HCT116 (cell line): ENCODE data around the gene TRPV4. TPM values are rescaled to one million over a fixed set of nuclear protein-coding genes. Genes with fewer than 3 reads are reported as not detected.

ENCODE experiments used
- ATAC-seq: fragments of 200-7000 bp; cut with Tn5 transposase; 2 replicates; pipeline ENCODE4 v1.9.1; 2020; ENCODE audit warnings: mild to moderate bottlenecking, moderate library complexity
- BruUV-seq: library from RNA; stranded (reverse); fragments of 400-500 nt; replicated peaks from 2 replicates; lab custom pipeline; 2021; lab: Mats Ljungman, UMichigan
- CTCF ChIA-PET: fragments of 300-600 bp; sonication (Branson Sonifier 250); formaldehyde crosslinking; loops from one replicate; lab custom pipeline; 2021; ENCODE audit warnings: antibody characterized with exemption; lab: Charles Lee
- POLR2A ChIA-PET: fragments of 300-600, 350-600 bp; sonication (Branson Sonifier 250); formaldehyde crosslinking; loops from one replicate; lab custom pipeline; 2021; ENCODE audit warnings: antibody characterized with exemption; lab: Charles Lee
- RAD21 ChIA-PET, 2 experiments: fragments of 300-600 bp; sonication (Branson Sonifier 250); formaldehyde crosslinking; loops; one replicate each; lab custom pipeline; 2023; ENCODE audit warnings: low total read pairs in 2 of 2; ENCODE audit not compliant: uncharacterized antibody in 2 of 2, unreplicated experiment in 2 of 2, low non-redundant PET in 1 of 2; lab: Charles Lee
- DNase-seq: peaks from one replicate; pipeline ENCODE4 v3.0.0-alpha.2; 2010; ENCODE audit warnings: low read depth, low spot score
- H2AFZ ChIP-seq: fragments of 200-600 bp; shearing (Covaris generic), sonication (generic); 2 replicates; pipeline ENCODE4 v1.6.1; 2017; ENCODE audit warnings: low read depth, mixed run types, mixed read lengths, antibody characterized with exemption, low read length; ENCODE audit not compliant: poor library complexity, severe bottlenecking
- H3K27ac ChIP-seq: 2 replicates; pipeline ENCODE4 v1.5.1; 2012; ENCODE audit warnings: low read depth, low read length
- H3K27me3 ChIP-seq: fragments of 200-600 bp; sonication (generic); 2 replicates; pipeline ENCODE4 v1.6.1; 2016; ENCODE audit warnings: mixed run types, low read length, mixed read lengths; ENCODE audit not compliant: insufficient read depth
- H3K36me3 ChIP-seq, 2 experiments: fragments of 200-500 bp in 1 of 2; fragments of 200-600 bp in 1 of 2; sonication (Bioruptor generic) in 1 of 2; sonication (generic) in 1 of 2; 2 replicates each; pipeline versions ENCODE4 v1.5.1 to v1.6.1; 2014 to 2016; ENCODE audit warnings: low read length in 2 of 2, inconsistent platforms in 1 of 2, mixed read lengths in 1 of 2, mixed run types in 1 of 2; ENCODE audit not compliant: insufficient read depth in 2 of 2, control insufficient read depth in 1 of 2
- H3K4me1 ChIP-seq, 2 experiments: fragments of 200-600 bp in 1 of 2; sonication (generic) in 1 of 2; 2 replicates each; pipeline versions ENCODE4 v1.5.1 to v1.6.1; 2012 to 2017; ENCODE audit warnings: low read length in 2 of 2, inconsistent platforms in 1 of 2, mild to moderate bottlenecking in 1 of 2, mixed read lengths in 1 of 2, mixed run types in 1 of 2, moderate library complexity in 1 of 2; ENCODE audit not compliant: insufficient read depth in 2 of 2, control insufficient read depth in 1 of 2
- H3K4me2 ChIP-seq: fragments of 200-600 bp; sonication (generic); 2 replicates; pipeline ENCODE4 v1.6.1; 2017; ENCODE audit warnings: mixed run types, low read length, mixed read lengths
- H3K4me3 ChIP-seq, 2 experiments: fragments of 200-600 bp in 1 of 2; sonication (generic) in 1 of 2; replicated peaks in 1 of 2; 2 replicates each; pipeline ENCODE4 v1.5.1; 2011 to 2016; ENCODE audit warnings: low read length in 2 of 2, control low read depth in 1 of 2, low read depth in 1 of 2, mild to moderate bottlenecking in 1 of 2, mixed read lengths in 1 of 2, mixed run types in 1 of 2
- H3K79me2 ChIP-seq: fragments of 200-600 bp; sonication (generic); 2 replicates; pipeline ENCODE4 v1.6.1; 2017; ENCODE audit warnings: mild to moderate bottlenecking, mixed run types, low read length, moderate library complexity, mixed read lengths; ENCODE audit not compliant: insufficient read depth
- H3K9ac ChIP-seq: fragments of 200-600 bp; sonication (generic); 2 replicates; pipeline ENCODE4 v1.6.1; 2016; ENCODE audit warnings: low read length, mixed read lengths
- H3K9me2 ChIP-seq: fragments of 200-600 bp; sonication (generic), shearing (Covaris generic); 2 replicates; pipeline ENCODE4 v1.6.1; 2017; ENCODE audit warnings: mixed run types, mild to moderate bottlenecking, moderate library complexity; ENCODE audit not compliant: insufficient read depth
- H3K9me3 ChIP-seq, 2 experiments: fragments of 200-500 bp in 1 of 2; fragments of 200-600 bp in 1 of 2; sonication (Bioruptor generic) in 1 of 2; sonication (generic) in 1 of 2; 2 replicates each; pipeline ENCODE4 v1.6.1; 2014 to 2017; ENCODE audit warnings: low read length in 2 of 2, mixed read lengths in 2 of 2, inconsistent platforms in 1 of 2, low read depth in 1 of 2, mild to moderate bottlenecking in 1 of 2, mixed run types in 1 of 2, moderate library complexity in 1 of 2; ENCODE audit not compliant: control insufficient read depth in 1 of 2, insufficient read depth in 1 of 2
- H4K20me1 ChIP-seq: fragments of 200-600 bp; sonication (generic), shearing (Covaris generic); 2 replicates; pipeline ENCODE4 v1.6.1; 2017; ENCODE audit warnings: mixed run types, mild to moderate bottlenecking, moderate library complexity; ENCODE audit not compliant: insufficient read depth
- CBX3 ChIP-seq: IDR thresholded peaks from 2 replicates; pipeline ENCODE4 v1.6.1; 2012; ENCODE audit warnings: low read depth
- CEBPB ChIP-seq: IDR thresholded peaks from 2 replicates; pipeline ENCODE4 v1.6.1; 2012; ENCODE audit warnings: low read depth
- EZH2 ChIP-seq: fragments of 200-600 bp; sonication (generic); IDR thresholded peaks from 2 replicates; pipeline ENCODE4 v1.6.1; 2017; ENCODE audit warnings: antibody characterized with exemption, mixed run types
- EZH2phosphoT487 ChIP-seq: fragments of 200-600 bp; IDR thresholded peaks from 2 replicates; pipeline ENCODE4 v1.6.1; 2018; ENCODE audit warnings: antibody characterized with exemption, borderline replicate concordance
- JUND ChIP-seq: IDR thresholded peaks from 2 replicates; pipeline ENCODE4 v1.6.1; 2012
- POLR2A ChIP-seq: IDR thresholded peaks from 2 replicates; pipeline ENCODE4 v1.7.0; 2011; ENCODE audit warnings: borderline replicate concordance; ENCODE audit not compliant: insufficient read depth, insufficient read length; ENCODE audit errors: extremely low read depth
- POLR2AphosphoS5 ChIP-seq: IDR thresholded peaks from 2 replicates; pipeline ENCODE4 v1.6.1; 2011; ENCODE audit warnings: mild to moderate bottlenecking, low read depth, low read length, moderate library complexity
- RAD21 ChIP-seq: IDR thresholded peaks from 2 replicates; pipeline ENCODE4 v1.6.1; 2012; ENCODE audit warnings: low read depth, mild to moderate bottlenecking
- SP1 ChIP-seq: IDR thresholded peaks from 2 replicates; pipeline ENCODE4 v1.6.1; 2012; ENCODE audit warnings: low read depth
- TCF7L2 ChIP-seq: IDR thresholded peaks from 2 replicates; pipeline ENCODE4 v1.7.0; 2011; ENCODE audit warnings: borderline replicate concordance, inconsistent platforms; ENCODE audit not compliant: insufficient read depth, insufficient read length; ENCODE audit errors: extremely low read depth
- YY1 ChIP-seq: IDR thresholded peaks from 2 replicates; pipeline ENCODE4 v1.6.1; 2011; ENCODE audit warnings: low read length, low read depth, moderate library complexity, mild to moderate bottlenecking; ENCODE audit not compliant: insufficient replicate concordance; ENCODE audit errors: extremely low read depth
- ZFX ChIP-seq: fragments of 450-650 bp; IDR thresholded peaks from 2 replicates; pipeline ENCODE4 v1.6.1; 2017
- intact Hi-C: fragments of 100-400 bp; cut with micrococcal nuclease; formaldehyde crosslinking; loops from 2 replicates; pipeline ENCODE4 v1.10.0; 2022
- total RNA-seq: library from RNA; stranded (reverse); gene quantifications from one replicate; pipeline ENCODE4 v1.2.1, GENCODE V29; 2021; ENCODE audit not compliant: unreplicated experiment
- TF ChIP-seq, protein P1 (sequence below): IDR thresholded peaks from 2 replicates; pipeline ENCODE4 v1.6.1; 2011; ENCODE audit warnings: mild to moderate bottlenecking, low read length, moderate library complexity; ENCODE audit not compliant: insufficient replicate concordance; ENCODE audit errors: extremely low read depth
- TF ChIP-seq, protein P2 (sequence below): IDR thresholded peaks from 2 replicates; pipeline ENCODE4 v1.6.1; 2012; ENCODE audit warnings: low read depth
- TF ChIP-seq, protein P3 (sequence below): IDR thresholded peaks from 2 replicates; pipeline ENCODE4 v1.6.1; 2012
- TF ChIP-seq, protein P4 (sequence below): IDR thresholded peaks from 2 replicates; pipeline ENCODE4 v1.6.1; 2012

TRPV4 gene
- total RNA-seq, 1 experiment from 2014 or later, result 0.54 TPM

DNA sequence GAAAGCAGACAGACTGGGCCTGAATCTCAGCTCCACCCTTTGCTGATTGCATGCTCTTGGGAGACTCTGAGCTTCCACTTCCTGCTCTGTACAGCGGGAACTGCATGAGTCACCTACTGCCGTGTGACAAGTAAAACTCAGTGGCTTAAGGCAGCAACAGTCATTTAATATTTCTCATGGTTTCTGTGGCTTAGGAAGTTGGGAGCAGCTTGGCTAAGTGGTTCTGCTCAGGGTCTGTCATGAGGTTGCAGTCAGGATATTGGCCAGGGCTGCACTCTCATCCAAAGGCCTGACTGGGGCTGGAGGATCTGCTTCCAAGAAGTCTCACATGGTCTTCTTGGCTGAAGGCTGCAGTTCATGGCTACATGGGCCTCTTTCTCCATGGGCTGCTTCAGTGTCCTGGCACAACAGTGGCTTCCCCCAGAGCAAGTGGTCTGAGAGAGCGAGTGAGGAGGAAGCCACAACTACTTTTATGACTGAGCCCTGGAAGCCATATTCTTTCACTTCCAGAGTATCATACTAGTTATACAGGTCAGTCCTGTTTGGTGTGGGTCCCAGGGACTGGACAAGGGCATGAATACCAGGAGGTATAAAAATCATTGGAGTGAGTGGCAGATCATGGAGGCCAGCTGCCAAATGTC lies 69.9 kb downstream of the TRPV4 start:
- no peak for DNase-seq
- POLR2A ChIA-PET, result interaction anchor here (1.6 kb wide), 1 partner anchor 10 kb away, joined by 4 read pairs; no protein-coding TSS in a partner anchor

More for the DNA sequence above, 69.9 kb downstream of the TRPV4 start:
- no peaks in the 10 kb centered on the region; a peak in 1 of 4 replicates for H3K9me3 ChIP-seq
- RAD21 ChIA-PET, result no interaction called here
- H3K27me3 ChIP-seq, result no peaks in the 10 kb centered on the region
- H3K4me3 ChIP-seq, result no peak overlapping the region
- H4K20me1 ChIP-seq, result no peaks in the 10 kb centered on the region
- H2AFZ ChIP-seq, result no peak overlapping the region
- BruUV-seq, result no TSS peak
- no peaks in the 10 kb centered on the region for H3K36me3 ChIP-seq
- H3K27ac ChIP-seq, result no peak overlapping the region
- no peaks in the 10 kb centered on the region for H3K9me2 ChIP-seq
- TF ChIP-seq RAD21 (no peak), EZH2 (no peak), YY1 (no peak), POLR2A (no peak), CBX3 (peak; percentile 89), TCF7L2 (no peak), POLR2AphosphoS5 (peak; percentile 25; the same call in 1 of the 2 replicates), JUND (no peak; the same call in 1 of the 2 replicates), SP1 (no peak; the same call in 1 of the 2 replicates), CEBPB (no peak), EZH2phosphoT487 (no peak), ZFX (no peak)
- TF ChIP-seq, protein P1, sequence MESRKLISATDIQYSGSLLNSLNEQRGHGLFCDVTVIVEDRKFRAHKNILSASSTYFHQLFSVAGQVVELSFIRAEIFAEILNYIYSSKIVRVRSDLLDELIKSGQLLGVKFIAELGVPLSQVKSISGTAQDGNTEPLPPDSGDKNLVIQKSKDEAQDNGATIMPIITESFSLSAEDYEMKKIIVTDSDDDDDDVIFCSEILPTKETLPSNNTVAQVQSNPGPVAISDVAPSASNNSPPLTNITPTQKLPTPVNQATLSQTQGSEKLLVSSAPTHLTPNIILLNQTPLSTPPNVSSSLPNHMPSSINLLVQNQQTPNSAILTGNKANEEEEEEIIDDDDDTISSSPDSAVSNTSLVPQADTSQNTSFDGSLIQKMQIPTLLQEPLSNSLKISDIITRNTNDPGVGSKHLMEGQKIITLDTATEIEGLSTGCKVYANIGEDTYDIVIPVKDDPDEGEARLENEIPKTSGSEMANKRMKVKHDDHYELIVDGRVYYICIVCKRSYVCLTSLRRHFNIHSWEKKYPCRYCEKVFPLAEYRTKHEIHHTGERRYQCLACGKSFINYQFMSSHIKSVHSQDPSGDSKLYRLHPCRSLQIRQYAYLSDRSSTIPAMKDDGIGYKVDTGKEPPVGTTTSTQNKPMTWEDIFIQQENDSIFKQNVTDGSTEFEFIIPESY, result no peak
- TF ChIP-seq, protein P2, sequence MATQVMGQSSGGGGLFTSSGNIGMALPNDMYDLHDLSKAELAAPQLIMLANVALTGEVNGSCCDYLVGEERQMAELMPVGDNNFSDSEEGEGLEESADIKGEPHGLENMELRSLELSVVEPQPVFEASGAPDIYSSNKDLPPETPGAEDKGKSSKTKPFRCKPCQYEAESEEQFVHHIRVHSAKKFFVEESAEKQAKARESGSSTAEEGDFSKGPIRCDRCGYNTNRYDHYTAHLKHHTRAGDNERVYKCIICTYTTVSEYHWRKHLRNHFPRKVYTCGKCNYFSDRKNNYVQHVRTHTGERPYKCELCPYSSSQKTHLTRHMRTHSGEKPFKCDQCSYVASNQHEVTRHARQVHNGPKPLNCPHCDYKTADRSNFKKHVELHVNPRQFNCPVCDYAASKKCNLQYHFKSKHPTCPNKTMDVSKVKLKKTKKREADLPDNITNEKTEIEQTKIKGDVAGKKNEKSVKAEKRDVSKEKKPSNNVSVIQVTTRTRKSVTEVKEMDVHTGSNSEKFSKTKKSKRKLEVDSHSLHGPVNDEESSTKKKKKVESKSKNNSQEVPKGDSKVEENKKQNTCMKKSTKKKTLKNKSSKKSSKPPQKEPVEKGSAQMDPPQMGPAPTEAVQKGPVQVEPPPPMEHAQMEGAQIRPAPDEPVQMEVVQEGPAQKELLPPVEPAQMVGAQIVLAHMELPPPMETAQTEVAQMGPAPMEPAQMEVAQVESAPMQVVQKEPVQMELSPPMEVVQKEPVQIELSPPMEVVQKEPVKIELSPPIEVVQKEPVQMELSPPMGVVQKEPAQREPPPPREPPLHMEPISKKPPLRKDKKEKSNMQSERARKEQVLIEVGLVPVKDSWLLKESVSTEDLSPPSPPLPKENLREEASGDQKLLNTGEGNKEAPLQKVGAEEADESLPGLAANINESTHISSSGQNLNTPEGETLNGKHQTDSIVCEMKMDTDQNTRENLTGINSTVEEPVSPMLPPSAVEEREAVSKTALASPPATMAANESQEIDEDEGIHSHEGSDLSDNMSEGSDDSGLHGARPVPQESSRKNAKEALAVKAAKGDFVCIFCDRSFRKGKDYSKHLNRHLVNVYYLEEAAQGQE, result no peak
- TF ChIP-seq, protein P3, sequence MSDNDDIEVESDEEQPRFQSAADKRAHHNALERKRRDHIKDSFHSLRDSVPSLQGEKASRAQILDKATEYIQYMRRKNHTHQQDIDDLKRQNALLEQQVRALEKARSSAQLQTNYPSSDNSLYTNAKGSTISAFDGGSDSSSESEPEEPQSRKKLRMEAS, result peak; percentile 57
- TF ChIP-seq, protein P4, sequence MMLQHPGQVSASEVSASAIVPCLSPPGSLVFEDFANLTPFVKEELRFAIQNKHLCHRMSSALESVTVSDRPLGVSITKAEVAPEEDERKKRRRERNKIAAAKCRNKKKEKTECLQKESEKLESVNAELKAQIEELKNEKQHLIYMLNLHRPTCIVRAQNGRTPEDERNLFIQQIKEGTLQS, result no peak
- TF ChIP-seq, all 23 proteins: peak for 3
- CTCF ChIA-PET, result no interaction called here
- H3K4me2 ChIP-seq, result peak overlapping the region; percentile 44
- no peaks in the 10 kb centered on the region for H3K79me2 ChIP-seq
- intact Hi-C loops, result no loop called here
- peak; percentile 82 for ATAC-seq
- H3K4me1 ChIP-seq, result peaks cover 0 to 12% of the 10 kb centered on the region in 2 experiments; a peak in 2 of 4 replicates
- H3K9ac ChIP-seq, result no peak overlapping the region
